Osteocyte (in vitro differentiated cells): ENCODE data around the gene NCKAP1. TPM values are rescaled to one million over a fixed set of nuclear protein-coding genes. Genes with fewer than 3 reads are reported as not detected.

Experiments used
- DNase-seq: peaks from one replicate; pipeline ENCODE4 v3.0.0; 2021; ENCODE audit warnings: mixed read lengths; ENCODE audit not compliant: unreplicated experiment; ENCODE audit errors: extremely low spot score
- H3K27ac Mint-ChIP-seq: one replicate; pipeline ENCODE4 v1.8.0; 2021; ENCODE audit warnings: mild to moderate bottlenecking, mixed read lengths; ENCODE audit not compliant: unreplicated experiment
- H3K27me3 Mint-ChIP-seq: one replicate; pipeline ENCODE4 v1.8.0; 2021; ENCODE audit warnings: mixed read lengths; ENCODE audit not compliant: unreplicated experiment
- H3K36me3 Mint-ChIP-seq: one replicate; pipeline ENCODE4 v1.8.0; 2021; ENCODE audit warnings: mixed read lengths; ENCODE audit not compliant: unreplicated experiment
- H3K4me1 Mint-ChIP-seq: one replicate; pipeline ENCODE4 v1.8.0; 2021; ENCODE audit warnings: mixed read lengths; ENCODE audit not compliant: unreplicated experiment
- H3K4me3 Mint-ChIP-seq: one replicate; pipeline ENCODE4 v1.8.0; 2021; ENCODE audit warnings: mild to moderate bottlenecking, moderate library complexity, mixed read lengths; ENCODE audit not compliant: unreplicated experiment
- H3K9me3 Mint-ChIP-seq: one replicate; pipeline ENCODE4 v1.8.0; 2021; ENCODE audit warnings: mixed read lengths; ENCODE audit not compliant: unreplicated experiment
- total RNA-seq: library from RNA; stranded (reverse); gene quantifications from 2 replicates; pipeline ENCODE4 v1.2.1, GENCODE V29; 2021
- TF ChIP-seq, protein P1 (sequence below): fragments of 200-600 bp; sonication (generic); IDR thresholded peaks from 2 replicates; pipeline ENCODE4 v1.5.0; 2021; ENCODE audit warnings: antibody characterized with exemption, mild to moderate bottlenecking, moderate library complexity

NCKAP1 gene
- total RNA-seq, 1 donor from 2014 or later: 165 TPM

DNA sequence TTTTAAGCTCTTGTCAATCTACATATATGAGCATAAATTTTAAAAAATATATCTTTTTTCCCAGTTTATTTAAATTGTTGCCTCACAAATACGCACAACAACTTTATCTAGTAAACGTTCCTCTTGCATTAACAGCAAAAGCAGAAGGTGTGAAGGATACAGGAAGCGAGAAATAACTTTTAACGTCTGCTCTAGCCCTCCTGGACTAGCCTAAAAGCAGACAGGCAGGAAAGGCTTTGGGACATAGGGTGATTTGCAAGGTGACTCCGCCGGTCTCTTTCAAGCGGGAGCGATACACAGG, 39.9 kb upstream of the NCKAP1 start:
- Mint-ChIP-seq H3K9me3 (no peaks in the 10 kb centered on the region), H3K36me3 (no peaks in the 10 kb centered on the region)

DNA sequence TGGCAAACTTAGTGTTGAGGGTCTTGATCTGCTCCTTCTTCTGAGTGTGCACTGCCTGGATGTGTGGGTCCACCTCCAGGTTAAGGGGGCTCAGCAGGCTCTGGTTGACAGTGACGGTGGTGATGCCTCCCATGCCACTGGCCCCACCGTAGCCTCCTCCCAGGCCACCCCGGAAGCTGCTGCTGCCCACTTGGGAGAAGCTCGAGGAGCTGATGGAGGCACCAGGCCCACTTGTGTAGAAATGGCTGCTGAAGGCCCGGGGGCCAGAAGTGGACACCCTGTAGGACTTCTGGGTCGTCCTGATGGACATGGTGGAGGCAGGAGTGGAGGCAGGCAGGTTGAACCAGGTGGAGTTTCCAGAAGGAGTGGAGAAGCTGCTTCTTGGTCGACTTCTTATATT, 33.9 kb upstream of the NCKAP1 start:
- TF ChIP-seq, protein P1, sequence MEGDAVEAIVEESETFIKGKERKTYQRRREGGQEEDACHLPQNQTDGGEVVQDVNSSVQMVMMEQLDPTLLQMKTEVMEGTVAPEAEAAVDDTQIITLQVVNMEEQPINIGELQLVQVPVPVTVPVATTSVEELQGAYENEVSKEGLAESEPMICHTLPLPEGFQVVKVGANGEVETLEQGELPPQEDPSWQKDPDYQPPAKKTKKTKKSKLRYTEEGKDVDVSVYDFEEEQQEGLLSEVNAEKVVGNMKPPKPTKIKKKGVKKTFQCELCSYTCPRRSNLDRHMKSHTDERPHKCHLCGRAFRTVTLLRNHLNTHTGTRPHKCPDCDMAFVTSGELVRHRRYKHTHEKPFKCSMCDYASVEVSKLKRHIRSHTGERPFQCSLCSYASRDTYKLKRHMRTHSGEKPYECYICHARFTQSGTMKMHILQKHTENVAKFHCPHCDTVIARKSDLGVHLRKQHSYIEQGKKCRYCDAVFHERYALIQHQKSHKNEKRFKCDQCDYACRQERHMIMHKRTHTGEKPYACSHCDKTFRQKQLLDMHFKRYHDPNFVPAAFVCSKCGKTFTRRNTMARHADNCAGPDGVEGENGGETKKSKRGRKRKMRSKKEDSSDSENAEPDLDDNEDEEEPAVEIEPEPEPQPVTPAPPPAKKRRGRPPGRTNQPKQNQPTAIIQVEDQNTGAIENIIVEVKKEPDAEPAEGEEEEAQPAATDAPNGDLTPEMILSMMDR: no peak
- Mint-ChIP-seq H3K4me1 (peaks cover 1% of the 10 kb centered on the region), H3K4me3 (no peak overlapping the region), H3K27me3 (peaks cover 8% of the 10 kb centered on the region), H3K9me3 (no peaks in the 10 kb centered on the region), H3K36me3 (no peaks in the 10 kb centered on the region), H3K27ac (no peak overlapping the region)
- DNase-seq: no peak

More for the DNA sequence above, 39.9 kb upstream of the NCKAP1 start:
- Mint-ChIP-seq H3K4me1 (peaks cover 9% of the 10 kb centered on the region), H3K27me3 (peaks cover 8% of the 10 kb centered on the region), H3K27ac (peak overlapping the region; percentile 87), H3K4me3 (peak overlapping the region; percentile 89)
- TF ChIP-seq, protein P1: no peak
- no peak for DNase-seq

DNA sequence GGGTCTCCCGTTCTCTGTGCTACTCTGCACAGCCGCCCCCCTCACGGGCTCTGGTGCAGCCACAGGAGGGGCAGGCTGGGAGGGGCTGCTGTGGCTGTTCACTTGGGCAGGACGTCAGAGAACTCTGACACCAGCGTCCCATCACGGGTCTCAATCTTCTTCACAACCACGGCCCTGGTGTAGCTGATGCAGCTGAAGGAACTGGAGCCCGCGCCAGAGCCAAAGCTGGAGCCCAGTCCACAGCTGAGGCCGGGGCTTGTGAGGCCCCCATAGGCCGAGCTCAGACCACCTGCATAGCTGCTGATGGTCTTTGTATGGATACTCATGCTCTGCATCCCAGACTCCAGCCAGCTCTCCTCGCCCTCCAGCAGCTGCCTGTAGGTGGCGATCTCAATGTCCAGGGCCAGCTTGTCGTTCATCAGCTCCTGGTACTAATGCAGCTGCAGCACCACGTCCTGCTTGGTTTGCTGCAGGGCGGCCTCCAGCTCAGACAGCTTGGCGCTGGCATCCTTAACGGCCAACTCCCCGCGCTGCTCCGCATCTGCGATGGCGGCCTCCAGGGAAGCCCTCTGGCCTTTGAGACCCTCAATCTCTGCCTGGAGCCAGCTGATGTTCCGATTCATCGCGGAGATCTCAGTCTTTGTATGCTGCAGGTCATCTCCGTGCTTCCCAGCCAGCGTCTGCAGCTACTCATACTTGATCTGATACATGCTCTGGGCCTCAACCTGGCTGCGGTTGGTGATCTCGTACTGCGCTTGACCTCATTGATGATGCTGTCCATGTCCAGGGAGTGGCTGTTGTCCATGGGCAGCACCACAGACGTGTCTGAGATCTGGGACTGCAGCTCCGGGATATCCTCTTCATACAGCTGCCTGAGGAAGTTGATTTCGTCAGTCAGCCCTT, 32.9 kb upstream of the NCKAP1 start:
- Mint-ChIP-seq H3K4me3 (no peak overlapping the region), H3K36me3 (no peaks in the 10 kb centered on the region), H3K4me1 (peaks cover 1% of the 10 kb centered on the region), H3K9me3 (no peaks in the 10 kb centered on the region), H3K27ac (no peak overlapping the region), H3K27me3 (peaks cover 15% of the 10 kb centered on the region)
- TF ChIP-seq, protein P1: peak; percentile 63
- DNase-seq: no peak

DNA sequence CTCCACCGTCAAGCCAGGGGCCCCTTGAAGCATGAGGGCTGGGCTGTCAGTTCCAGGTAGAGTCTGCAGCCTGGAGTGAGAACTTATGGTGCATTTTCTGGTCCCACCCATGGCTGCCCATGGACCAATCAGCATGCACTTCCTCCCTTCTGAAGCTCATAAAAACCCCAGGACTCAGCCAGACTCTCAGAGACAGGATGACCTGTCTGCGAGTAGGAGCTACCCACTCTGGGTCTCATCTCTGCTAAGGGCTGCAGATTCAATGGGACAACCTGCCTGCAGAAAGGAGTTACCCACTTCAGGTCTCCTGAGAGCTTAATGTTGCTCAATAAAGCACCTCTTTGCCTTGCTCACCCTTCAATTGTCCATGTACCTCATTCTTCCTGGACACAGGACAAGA, 30.9 kb upstream of the NCKAP1 start:
- Mint-ChIP-seq H3K4me3 (no peak overlapping the region), H3K27ac (no peak overlapping the region), H3K27me3 (peaks cover 17% of the 10 kb centered on the region), H3K36me3 (no peaks in the 10 kb centered on the region), H3K9me3 (no peaks in the 10 kb centered on the region), H3K4me1 (peaks cover 1% of the 10 kb centered on the region)
- no peak for DNase-seq
- TF ChIP-seq, protein P1: no peak

DNA sequence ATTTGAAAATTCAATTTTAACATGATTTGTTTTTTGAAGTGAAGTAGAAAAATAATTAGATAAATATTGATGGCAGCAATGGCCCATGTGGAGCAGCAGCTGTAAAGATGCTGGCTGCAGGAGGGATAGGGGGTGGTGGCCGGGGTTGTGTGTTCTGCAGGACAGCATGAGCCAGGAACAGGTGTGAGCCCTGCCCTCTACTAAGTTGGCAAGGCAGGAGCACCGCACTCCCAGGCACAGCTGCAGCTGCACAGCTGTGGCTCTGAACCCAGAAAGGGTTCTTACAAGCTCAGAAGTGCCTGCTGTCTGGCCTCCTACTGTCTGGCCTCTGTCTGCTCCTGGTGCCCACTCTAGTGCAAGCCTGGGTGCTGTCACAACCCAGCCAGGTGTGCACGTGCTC, 30.3 kb upstream of the NCKAP1 start:
- DNase-seq: no peak
- Mint-ChIP-seq H3K27ac (no peak overlapping the region), H3K27me3 (peaks cover 13% of the 10 kb centered on the region), H3K36me3 (no peaks in the 10 kb centered on the region), H3K4me3 (no peak overlapping the region), H3K4me1 (peaks cover 1% of the 10 kb centered on the region), H3K9me3 (no peaks in the 10 kb centered on the region)
- TF ChIP-seq, protein P1: no peak
